Measurements from ENCODE around the gene MAP4K3. TPM values are rescaled to one million over a fixed set of nuclear protein-coding genes. Genes with fewer than 3 reads are reported as not detected.

The MAP4K3 gene
- total RNA-seq, 1 donor from 2014 or later: 11.0 TPM

GRCh38 chr2:39411181-39411944 is 25.7 kb downstream of the MAP4K3 start:
- Mint-ChIP-seq H3K27ac (no peak overlapping the region), H3K36me3 (ENCODE audit: low read depth) (no peaks in the 10 kb centered on the region), H3K4me1 (peaks cover 38% of the 10 kb centered on the region), H3K27me3 (no peaks in the 10 kb centered on the region), H3K4me3 (no peak overlapping the region), H3K9me3 (no peaks in the 10 kb centered on the region)
- intact Hi-C loops (cut with micrococcal nuclease): no loop called here
- TF ChIP-seq CTCF (IDR thresholded peaks at IDR 0.05): no peak
- ATAC-seq (ENCODE audit: low read depth) (peak; percentile 31), DNase-seq (no peak)
- ChIA-PET CTCF (no interaction called here), POLR2A (no interaction called here)

GRCh38 chr2:39409697-39410389 is 27.2 kb downstream of the MAP4K3 start:
- Mint-ChIP-seq H3K4me3 (no peak overlapping the region), H3K36me3 (ENCODE audit: low read depth) (no peaks in the 10 kb centered on the region), H3K4me1 (peaks cover 42% of the 10 kb centered on the region), H3K27me3 (no peaks in the 10 kb centered on the region), H3K9me3 (no peaks in the 10 kb centered on the region), H3K27ac (no peak overlapping the region)
- ATAC-seq (ENCODE audit: low read depth) (no peak), DNase-seq (no peak)
- no peak for TF ChIP-seq CTCF (IDR thresholded peaks at IDR 0.05)
- ChIA-PET POLR2A (no interaction called here), CTCF (no interaction called here)
- intact Hi-C loops (cut with micrococcal nuclease): loop anchor here (2.0 kb wide), 1 partner anchor 17 kb away; no protein-coding TSS in a partner anchor

- Mint-ChIP-seq H3K9me3 (no peaks in the 10 kb centered on the region), H3K27me3 (no peaks in the 10 kb centered on the region), H3K4me1 (peaks cover 45% of the 10 kb centered on the region), H3K27ac (peak overlapping the region; percentile 19), H3K4me3 (no peak overlapping the region), H3K36me3 (ENCODE audit: low read depth) (no peaks in the 10 kb centered on the region)
- ChIA-PET CTCF (no interaction called here), POLR2A (no interaction called here)
- intact Hi-C loops (cut with micrococcal nuclease): loop anchor here (2.0 kb wide), 1 partner anchor 16 kb away; no protein-coding TSS in a partner anchor
- DNase-seq: no peak
- TF ChIP-seq CTCF (IDR thresholded peaks at IDR 0.05): no peak
- peak; percentile 52 for ATAC-seq (ENCODE audit: low read depth)
Measured at GRCh38 chr2:39408351-39409136, 28.5 kb downstream of the MAP4K3 start.

GRCh38 chr2:39407516-39408296 is 29.4 kb downstream of the MAP4K3 start:
- intact Hi-C loops (cut with micrococcal nuclease): loop anchor here (2.0 kb wide), 1 partner anchor 15 kb away; no protein-coding TSS in a partner anchor
- H3K4me3 Mint-ChIP-seq: no peak overlapping the region
- DNase-seq: no peak
- H3K27me3 Mint-ChIP-seq: no peaks in the 10 kb centered on the region
- ChIA-PET POLR2A (no interaction called here), CTCF (interaction anchor here (0.7 kb wide), 1 partner anchor 322 kb away, joined by 3 read pairs; no protein-coding TSS in a partner anchor)
- ATAC-seq (ENCODE audit: low read depth): no peak
- H3K9me3 Mint-ChIP-seq: no peaks in the 10 kb centered on the region
- no peak overlapping the region for H3K27ac Mint-ChIP-seq
- no peak for TF ChIP-seq CTCF (IDR thresholded peaks at IDR 0.05)
- H3K36me3 Mint-ChIP-seq (ENCODE audit: low read depth): no peaks in the 10 kb centered on the region
- peaks cover 46% of the 10 kb centered on the region for H3K4me1 Mint-ChIP-seq

Measured in activated B cell treated with CpG ODN at 0.5 μM for 24 hours (primary cell).